PFSK-1 (cell line): ENCODE results near the gene SETD1A.

Experiments used
- FOXP2 ChIP-seq: optimal IDR thresholded peaks from 2 replicates; pipeline ENCODE3; 2011; ENCODE audit warnings: borderline replicate concordance, control low read depth, inconsistent platforms; ENCODE audit not compliant: insufficient read depth; ENCODE audit errors: extremely low read length, extremely low read depth
- POLR2AphosphoS5 ChIP-seq: IDR thresholded peaks from 2 replicates; pipeline ENCODE4 v1.6.1; 2012; ENCODE audit warnings: low read depth, mild to moderate bottlenecking, control low read depth, low read length, moderate library complexity
- SIN3A ChIP-seq: IDR thresholded peaks from 2 replicates; pipeline ENCODE4 v1.6.1; 2012; ENCODE audit warnings: mild to moderate bottlenecking, low read length, moderate library complexity, borderline replicate concordance; ENCODE audit not compliant: insufficient read depth
- TAF1 ChIP-seq: IDR thresholded peaks from 2 replicates; pipeline ENCODE4 v1.6.1; 2012; ENCODE audit warnings: low read length, control low read depth, borderline replicate concordance; ENCODE audit not compliant: insufficient read depth
- TF ChIP-seq, protein P1 (sequence below), 2 experiments: IDR thresholded peaks; 2 replicates each; pipeline versions ENCODE4 v1.6.1 to v1.8.0; 2011 to 2012; ENCODE audit warnings: low read depth in 2 of 2, low read length in 2 of 2, control low read depth in 1 of 2, inconsistent platforms in 1 of 2, mild to moderate bottlenecking in 1 of 2, moderate library complexity in 1 of 2; ENCODE audit not compliant: insufficient read depth in 1 of 2

SETD1A gene

GRCh38 chr16:30977502-30977901, 19.9 kb downstream of the SETD1A start:
- TF ChIP-seq, protein P1, sequence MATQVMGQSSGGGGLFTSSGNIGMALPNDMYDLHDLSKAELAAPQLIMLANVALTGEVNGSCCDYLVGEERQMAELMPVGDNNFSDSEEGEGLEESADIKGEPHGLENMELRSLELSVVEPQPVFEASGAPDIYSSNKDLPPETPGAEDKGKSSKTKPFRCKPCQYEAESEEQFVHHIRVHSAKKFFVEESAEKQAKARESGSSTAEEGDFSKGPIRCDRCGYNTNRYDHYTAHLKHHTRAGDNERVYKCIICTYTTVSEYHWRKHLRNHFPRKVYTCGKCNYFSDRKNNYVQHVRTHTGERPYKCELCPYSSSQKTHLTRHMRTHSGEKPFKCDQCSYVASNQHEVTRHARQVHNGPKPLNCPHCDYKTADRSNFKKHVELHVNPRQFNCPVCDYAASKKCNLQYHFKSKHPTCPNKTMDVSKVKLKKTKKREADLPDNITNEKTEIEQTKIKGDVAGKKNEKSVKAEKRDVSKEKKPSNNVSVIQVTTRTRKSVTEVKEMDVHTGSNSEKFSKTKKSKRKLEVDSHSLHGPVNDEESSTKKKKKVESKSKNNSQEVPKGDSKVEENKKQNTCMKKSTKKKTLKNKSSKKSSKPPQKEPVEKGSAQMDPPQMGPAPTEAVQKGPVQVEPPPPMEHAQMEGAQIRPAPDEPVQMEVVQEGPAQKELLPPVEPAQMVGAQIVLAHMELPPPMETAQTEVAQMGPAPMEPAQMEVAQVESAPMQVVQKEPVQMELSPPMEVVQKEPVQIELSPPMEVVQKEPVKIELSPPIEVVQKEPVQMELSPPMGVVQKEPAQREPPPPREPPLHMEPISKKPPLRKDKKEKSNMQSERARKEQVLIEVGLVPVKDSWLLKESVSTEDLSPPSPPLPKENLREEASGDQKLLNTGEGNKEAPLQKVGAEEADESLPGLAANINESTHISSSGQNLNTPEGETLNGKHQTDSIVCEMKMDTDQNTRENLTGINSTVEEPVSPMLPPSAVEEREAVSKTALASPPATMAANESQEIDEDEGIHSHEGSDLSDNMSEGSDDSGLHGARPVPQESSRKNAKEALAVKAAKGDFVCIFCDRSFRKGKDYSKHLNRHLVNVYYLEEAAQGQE (IDR thresholded peaks at IDR 0.05; ENCODE audit: insufficient read depth in 1 of 2, low read depth in 2 of 2, low read length in 2 of 2), result no peak
- TF ChIP-seq TAF1, result no peak
- no peak for TF ChIP-seq FOXP2
- no peak for TF ChIP-seq SIN3A
- TF ChIP-seq POLR2AphosphoS5, result no peak

- TF ChIP-seq FOXP2 (no peak), TAF1 (no peak), POLR2AphosphoS5 (no peak), SIN3A (no peak)
- TF ChIP-seq, protein P1 (IDR thresholded peaks at IDR 0.05; ENCODE audit: insufficient read depth in 1 of 2, low read depth in 2 of 2, low read length in 2 of 2), result no peak
Observed at GRCh38 chr16:30979170-30980022, 21.8 kb downstream of the SETD1A start.

GRCh38 chr16:30980023-30980371, 22.4 kb downstream of the SETD1A start:
- TF ChIP-seq, protein P1 (IDR thresholded peaks at IDR 0.05; ENCODE audit: insufficient read depth in 1 of 2, low read depth in 2 of 2, low read length in 2 of 2), result no peak
- no peak for TF ChIP-seq SIN3A
- TF ChIP-seq POLR2AphosphoS5, result no peak
- no peak for TF ChIP-seq TAF1

GRCh38 chr16:30980434-30980833, 22.9 kb downstream of the SETD1A start:
- TF ChIP-seq, protein P1 (IDR thresholded peaks at IDR 0.05; ENCODE audit: insufficient read depth in 1 of 2, low read depth in 2 of 2, low read length in 2 of 2), result no peak
- TF ChIP-seq SIN3A (no peak), FOXP2 (no peak), TAF1 (no peak), POLR2AphosphoS5 (no peak)

GRCh38 chr16:30980959-30981358, 23.4 kb downstream of the SETD1A start:
- no peak for TF ChIP-seq FOXP2
- no peak for TF ChIP-seq SIN3A
- TF ChIP-seq POLR2AphosphoS5, result no peak
- TF ChIP-seq TAF1, result no peak
- TF ChIP-seq, protein P1 (IDR thresholded peaks at IDR 0.05; ENCODE audit: insufficient read depth in 1 of 2, low read depth in 2 of 2, low read length in 2 of 2), result no peak
